HG03575 (cell line): ENCODE data around the gene USP6NL.
"Not testable (repeated sequence)": the region's sequence is repeated elsewhere in the genome, so short reads cannot be mapped to it uniquely, and the experiment has no call there.

Source experiments
- ATAC-seq: cut with Tn5 transposase; IDR thresholded peaks from one replicate; pipeline ENCODE4 v1.9.1; 2021; ENCODE audit not compliant: unreplicated experiment, insufficient number of reproducible peaks, low FRiP score; ENCODE audit errors: extremely low read depth

The USP6NL gene

GRCh38 chr10:11611248-11612020 is at the start of gene USP6NL:
TSS of gene USP6NL (minus strand) at chr10:11611650. CDS start at chr10:11597634, 14,016 bp downstream.
- no peak for ATAC-seq

GRCh38 chr10:11658801-11659368 is 47.4 kb upstream of the USP6NL start:
- ATAC-seq: no peak

GRCh38 chr10:11655836-11656235 is 44.4 kb upstream of the USP6NL start:
- ATAC-seq: no peak

GRCh38 chr10:11654659-11655058 is 43.2 kb upstream of the USP6NL start:
- no peak for ATAC-seq

GRCh38 chr10:11653758-11654471 is 42.5 kb upstream of the USP6NL start:
- ATAC-seq: no peak

GRCh38 chr10:11647676-11648075 is 36.2 kb upstream of the USP6NL start:
- no peak for ATAC-seq

- ATAC-seq: no peak
Observed at GRCh38 chr10:11646450-11646849, 35.0 kb upstream of the USP6NL start.

- no peak for ATAC-seq
Observed at GRCh38 chr10:11643039-11643438, 31.6 kb upstream of the USP6NL start.

GRCh38 chr10:11642566-11642965 is 31.1 kb upstream of the USP6NL start:
- ATAC-seq: no peak

GRCh38 chr10:11639849-11640764 is 28.7 kb upstream of the USP6NL start:
- no peak for ATAC-seq

- no peak for ATAC-seq
Observed at GRCh38 chr10:11639362-11639761, 27.9 kb upstream of the USP6NL start.

- ATAC-seq: peak; percentile 77
Observed at GRCh38 chr10:11638055-11638698, 26.7 kb upstream of the USP6NL start.

GRCh38 chr10:11636697-11637303 is 25.4 kb upstream of the USP6NL start:
- ATAC-seq: no peak

- ATAC-seq: peak; percentile 91
Observed at GRCh38 chr10:11631890-11632587, 20.6 kb upstream of the USP6NL start.

- ATAC-seq: no peak
Observed at GRCh38 chr10:11631291-11631690, 19.8 kb upstream of the USP6NL start.

GRCh38 chr10:11629731-11630130 is 18.3 kb upstream of the USP6NL start:
- no peak for ATAC-seq

- ATAC-seq: not testable (repeated sequence)
Observed at GRCh38 chr10:11627941-11628340, 16.5 kb upstream of the USP6NL start.

- no peak for ATAC-seq
Observed at GRCh38 chr10:11626071-11626470, 14.6 kb upstream of the USP6NL start.
